ENCODE measurements around the gene CYBC1. TPM values are rescaled to one million over a fixed set of nuclear protein-coding genes. Genes with fewer than 3 reads are reported as not detected.

The CYBC1 gene
- total RNA-seq, 1 experiment from 2014 or later = 95.4 TPM

DNA sequence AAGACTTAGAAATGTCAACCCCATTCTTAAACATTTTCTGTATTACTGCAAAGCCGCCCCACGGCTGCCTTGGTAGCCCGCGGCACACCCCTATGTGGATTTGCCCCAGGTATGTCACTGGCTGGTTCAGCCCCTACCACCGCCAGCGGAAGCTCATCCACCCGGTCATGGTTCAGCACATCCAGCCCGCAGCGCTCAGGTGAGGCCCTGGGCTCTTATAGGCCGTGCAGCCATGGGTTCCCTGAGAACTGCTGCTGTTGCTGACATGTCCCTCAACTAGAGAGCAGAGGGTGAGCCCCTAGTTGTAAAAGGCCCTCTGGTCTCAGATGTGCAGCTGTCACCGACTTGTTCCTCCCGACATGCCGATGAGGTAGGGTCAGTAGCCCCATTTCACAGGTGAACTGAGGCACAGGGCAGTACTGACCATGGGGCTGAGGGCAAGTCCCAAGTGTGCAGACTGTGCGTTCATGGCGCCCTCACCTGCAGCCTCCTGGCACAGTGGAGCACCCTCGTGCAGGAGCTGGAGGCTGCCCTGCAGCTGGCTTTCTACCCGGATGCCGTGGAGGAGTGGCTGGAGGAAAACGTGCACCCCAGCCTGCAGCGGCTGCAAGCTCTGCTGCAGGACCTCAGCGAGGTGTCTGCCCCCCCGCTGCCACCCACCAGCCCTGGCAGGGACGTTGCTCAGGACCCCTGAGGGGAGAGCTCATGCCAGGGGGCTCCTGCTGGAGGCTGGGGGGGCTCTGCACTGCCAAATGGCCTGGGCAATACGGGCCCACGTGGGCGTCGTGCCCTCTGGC lies 8.7 kb downstream of the CYBC1 start:
- Histone ChIP-seq H3K27ac (ENCODE audit: low read depth, low read length) (no peak overlapping the region), H3K4me3 (replicated peaks in 1 of 2; ENCODE audit: low read depth in 1 of 2, low read length in 2 of 2) (no peak overlapping the region), H3K36me3 (ENCODE audit: control insufficient read depth in 1 of 2, insufficient read depth in 2 of 2, low read length in 2 of 2) (0 out of 4 replicates have a peak, but pooled peaks cover 0 to 12% of the 10 kb centered on the region in 2 experiments), H3K4me2 (ENCODE audit: low read length) (no peak overlapping the region), H3K27me3 (ENCODE audit: insufficient read depth, low read length) (no peaks in the 10 kb centered on the region), H4K20me1 (ENCODE audit: insufficient read depth) (no peaks in the 10 kb centered on the region), H3K4me1 (ENCODE audit: control insufficient read depth in 1 of 2, insufficient read depth in 2 of 2, low read length in 2 of 2) (no peaks in the 10 kb centered on the region), H2AFZ (ENCODE audit: low read depth, low read length, poor library complexity, severe bottlenecking) (no peak overlapping the region), H3K9me3 (ENCODE audit: control insufficient read depth in 1 of 2, insufficient read depth in 1 of 2, low read depth in 1 of 2, low read length in 2 of 2) (no peaks in the 10 kb centered on the region), H3K9ac (ENCODE audit: low read length) (no peak overlapping the region), H3K79me2 (ENCODE audit: insufficient read depth, low read length) (no peaks in the 10 kb centered on the region), H3K9me2 (ENCODE audit: insufficient read depth) (no peaks in the 10 kb centered on the region)
- no TSS peak for BruUV-seq (replicated peaks)
- ATAC-seq (peak; percentile 26), DNase-seq (ENCODE audit: low read depth, low spot score) (no peak)
- RAD21 ChIA-PET (ENCODE audit: low non-redundant PET in 1 of 2, low total read pairs in 2 of 2, uncharacterized antibody in 2 of 2, unreplicated experiment in 2 of 2) = no interaction called here
- POLR2A ChIA-PET = interaction anchor here (1.7 kb wide), 1 partner anchor 10 kb away, joined by 4 read pairs; no protein-coding TSS in a partner anchor
- intact Hi-C loops (cut with micrococcal nuclease) = no loop called here
- no peak for TF ChIP-seq ZFX (IDR thresholded peaks at IDR 0.05)
- no peak for TF ChIP-seq RAD21 (IDR thresholded peaks at IDR 0.05; ENCODE audit: low read depth)
- no peak for TF ChIP-seq JUND (IDR thresholded peaks at IDR 0.05)
- no peak for TF ChIP-seq CBX3 (IDR thresholded peaks at IDR 0.05; ENCODE audit: low read depth)
- CTCF ChIA-PET = no interaction called here

DNA sequence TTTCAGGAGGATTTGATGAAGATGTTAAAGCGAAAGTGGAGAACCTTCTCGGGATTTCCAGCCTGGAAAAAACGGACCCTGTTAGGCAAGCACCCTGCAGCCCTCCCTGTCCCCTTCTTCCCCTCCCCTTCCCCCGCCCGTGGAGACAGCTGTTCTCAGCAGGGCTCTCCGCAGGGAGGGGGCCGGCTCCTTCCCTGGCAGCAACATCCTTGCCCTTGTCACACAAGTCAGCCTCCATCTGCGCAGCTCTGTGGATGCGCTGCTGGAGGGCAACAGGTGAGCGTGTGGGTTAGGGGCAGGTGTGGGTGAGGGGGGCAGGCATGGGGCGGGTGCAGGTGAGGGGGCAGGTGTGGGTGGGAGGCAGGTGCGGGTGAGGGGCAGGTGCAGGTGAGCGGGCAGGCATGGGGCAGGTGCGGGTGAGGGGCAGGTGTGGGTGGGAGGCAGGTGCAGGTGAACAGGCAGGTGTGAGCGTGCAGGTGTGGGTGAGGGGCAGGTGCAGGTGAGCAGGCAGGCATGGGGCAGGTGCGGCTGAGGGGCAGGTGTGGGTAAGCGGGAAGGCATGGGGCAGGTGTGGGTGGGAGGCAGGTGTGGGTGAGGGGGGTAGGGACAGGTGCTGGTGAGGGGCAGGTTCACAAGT lies 9.4 kb downstream of the CYBC1 start:
- no peak overlapping the region for H2AFZ ChIP-seq (ENCODE audit: low read depth, low read length, poor library complexity, severe bottlenecking)
- intact Hi-C loops (cut with micrococcal nuclease) = no loop called here
- CTCF ChIA-PET = interaction anchor here (0.6 kb wide), 1 partner anchor 15 kb away, joined by 4 read pairs; no protein-coding TSS in a partner anchor
- 0 out of 4 replicates have a peak, but pooled peaks cover 0 to 12% of the 10 kb centered on the region in 2 experiments for H3K36me3 ChIP-seq (ENCODE audit: control insufficient read depth in 1 of 2, insufficient read depth in 2 of 2, low read length in 2 of 2)
- H3K9me2 ChIP-seq (ENCODE audit: insufficient read depth) = no peaks in the 10 kb centered on the region
- no peak overlapping the region for H3K4me3 ChIP-seq (replicated peaks in 1 of 2; ENCODE audit: low read depth in 1 of 2, low read length in 2 of 2)
- no peak overlapping the region for H3K9ac ChIP-seq (ENCODE audit: low read length)
- BruUV-seq (replicated peaks) = no TSS peak
- H3K4me2 ChIP-seq (ENCODE audit: low read length) = no peak overlapping the region
- H3K4me1 ChIP-seq (ENCODE audit: control insufficient read depth in 1 of 2, insufficient read depth in 2 of 2, low read length in 2 of 2) = no peaks in the 10 kb centered on the region
- H3K9me3 ChIP-seq (ENCODE audit: control insufficient read depth in 1 of 2, insufficient read depth in 1 of 2, low read depth in 1 of 2, low read length in 2 of 2) = no peaks in the 10 kb centered on the region
- TF ChIP-seq, protein P1, sequence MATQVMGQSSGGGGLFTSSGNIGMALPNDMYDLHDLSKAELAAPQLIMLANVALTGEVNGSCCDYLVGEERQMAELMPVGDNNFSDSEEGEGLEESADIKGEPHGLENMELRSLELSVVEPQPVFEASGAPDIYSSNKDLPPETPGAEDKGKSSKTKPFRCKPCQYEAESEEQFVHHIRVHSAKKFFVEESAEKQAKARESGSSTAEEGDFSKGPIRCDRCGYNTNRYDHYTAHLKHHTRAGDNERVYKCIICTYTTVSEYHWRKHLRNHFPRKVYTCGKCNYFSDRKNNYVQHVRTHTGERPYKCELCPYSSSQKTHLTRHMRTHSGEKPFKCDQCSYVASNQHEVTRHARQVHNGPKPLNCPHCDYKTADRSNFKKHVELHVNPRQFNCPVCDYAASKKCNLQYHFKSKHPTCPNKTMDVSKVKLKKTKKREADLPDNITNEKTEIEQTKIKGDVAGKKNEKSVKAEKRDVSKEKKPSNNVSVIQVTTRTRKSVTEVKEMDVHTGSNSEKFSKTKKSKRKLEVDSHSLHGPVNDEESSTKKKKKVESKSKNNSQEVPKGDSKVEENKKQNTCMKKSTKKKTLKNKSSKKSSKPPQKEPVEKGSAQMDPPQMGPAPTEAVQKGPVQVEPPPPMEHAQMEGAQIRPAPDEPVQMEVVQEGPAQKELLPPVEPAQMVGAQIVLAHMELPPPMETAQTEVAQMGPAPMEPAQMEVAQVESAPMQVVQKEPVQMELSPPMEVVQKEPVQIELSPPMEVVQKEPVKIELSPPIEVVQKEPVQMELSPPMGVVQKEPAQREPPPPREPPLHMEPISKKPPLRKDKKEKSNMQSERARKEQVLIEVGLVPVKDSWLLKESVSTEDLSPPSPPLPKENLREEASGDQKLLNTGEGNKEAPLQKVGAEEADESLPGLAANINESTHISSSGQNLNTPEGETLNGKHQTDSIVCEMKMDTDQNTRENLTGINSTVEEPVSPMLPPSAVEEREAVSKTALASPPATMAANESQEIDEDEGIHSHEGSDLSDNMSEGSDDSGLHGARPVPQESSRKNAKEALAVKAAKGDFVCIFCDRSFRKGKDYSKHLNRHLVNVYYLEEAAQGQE (IDR thresholded peaks at IDR 0.05; ENCODE audit: low read depth) = no peak
- no peak for TF ChIP-seq YY1 (IDR thresholded peaks at IDR 0.05; ENCODE audit: extremely low read depth, insufficient replicate concordance, low read depth, low read length)
- no peak for TF ChIP-seq SIN3A (IDR thresholded peaks at IDR 0.05; ENCODE audit: low read depth)
- no peak for TF ChIP-seq CEBPB (IDR thresholded peaks at IDR 0.05; ENCODE audit: low read depth)
- TF ChIP-seq ZFX (IDR thresholded peaks at IDR 0.05) = no peak
- 0 out of 2 replicates have a peak, but pooled peaks have one; percentile 1 for ATAC-seq
- POLR2A ChIA-PET = interaction anchor here (1.7 kb wide), 1 partner anchor 10 kb away, joined by 4 read pairs; no protein-coding TSS in a partner anchor
- no peak for DNase-seq (ENCODE audit: low read depth, low spot score)
- H3K79me2 ChIP-seq (ENCODE audit: insufficient read depth, low read length) = no peaks in the 10 kb centered on the region
- RAD21 ChIA-PET (ENCODE audit: low non-redundant PET in 1 of 2, low total read pairs in 2 of 2, uncharacterized antibody in 2 of 2, unreplicated experiment in 2 of 2) = no interaction called here
- H3K27ac ChIP-seq (ENCODE audit: low read depth, low read length) = no peak overlapping the region
- no peaks in the 10 kb centered on the region for H4K20me1 ChIP-seq (ENCODE audit: insufficient read depth)
- H3K27me3 ChIP-seq (ENCODE audit: insufficient read depth, low read length) = no peaks in the 10 kb centered on the region

Data from HCT116 (cell line).